Stimulated activated effector memory CD8-positive, alpha-beta T cell treated with anti-CD3 and anti-CD28 coated beads, Interleukin-12 subunit alpha, Interleukin-12 subunit beta, amount 100 ng/mL, for 72 hours (primary cell): ENCODE results near the gene SPATA16.
A peak's percentile ranks its signal among the peaks of the same experiment; 100 is the strongest.

Source experiments
- ATAC-seq: fragments of 150-1000 bp; cut with Tn5 transposase; 2 replicates; pipeline ENCODE4 v1.10.0; 2021
- DNase-seq, 2 donors: peaks; one replicate each; pipeline ENCODE4 v3.0.0; 2021 to 2022; ENCODE audit warnings: low spot score in 2 of 2
- H3K27ac Mint-ChIP-seq: one replicate; pipeline ENCODE4 v1.8.0; 2022; ENCODE audit warnings: mild to moderate bottlenecking, mixed read lengths
- H3K36me3 Mint-ChIP-seq: one replicate; pipeline ENCODE4 v1.8.0; 2022; ENCODE audit warnings: mild to moderate bottlenecking, mixed read lengths
- H3K4me1 Mint-ChIP-seq: one replicate; pipeline ENCODE4 v1.8.0; 2022; ENCODE audit warnings: mixed read lengths
- H3K4me3 Mint-ChIP-seq: one replicate; pipeline ENCODE4 v1.8.0; 2022; ENCODE audit warnings: mild to moderate bottlenecking, mixed read lengths
- H3K9me3 Mint-ChIP-seq: one replicate; pipeline ENCODE4 v1.8.0; 2022; ENCODE audit warnings: mixed read lengths

Gene SPATA16

DNA sequence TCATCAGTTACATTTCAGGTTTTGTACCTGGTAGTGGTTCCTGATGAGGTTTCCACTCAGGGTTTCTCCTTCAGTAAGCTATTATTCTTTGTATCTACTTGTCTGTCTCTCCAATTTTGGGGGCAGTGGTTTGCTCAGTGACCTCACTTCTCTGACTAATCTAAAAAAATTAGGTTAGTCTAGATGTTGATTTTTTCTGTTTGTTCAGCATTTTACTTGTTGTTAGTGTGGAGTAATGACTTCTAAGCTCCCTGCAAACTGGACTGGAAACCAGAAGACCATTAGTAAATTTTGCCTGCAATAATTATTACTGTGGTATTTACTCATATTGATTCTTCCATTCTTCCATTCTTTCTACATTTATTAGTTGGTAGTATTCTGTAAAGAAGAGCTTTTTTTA, 139.4 kb downstream of the SPATA16 start:
- Mint-ChIP-seq H3K9me3 (peaks cover 4% of the 10 kb centered on the region), H3K36me3 (no peaks in the 10 kb centered on the region)

DNA sequence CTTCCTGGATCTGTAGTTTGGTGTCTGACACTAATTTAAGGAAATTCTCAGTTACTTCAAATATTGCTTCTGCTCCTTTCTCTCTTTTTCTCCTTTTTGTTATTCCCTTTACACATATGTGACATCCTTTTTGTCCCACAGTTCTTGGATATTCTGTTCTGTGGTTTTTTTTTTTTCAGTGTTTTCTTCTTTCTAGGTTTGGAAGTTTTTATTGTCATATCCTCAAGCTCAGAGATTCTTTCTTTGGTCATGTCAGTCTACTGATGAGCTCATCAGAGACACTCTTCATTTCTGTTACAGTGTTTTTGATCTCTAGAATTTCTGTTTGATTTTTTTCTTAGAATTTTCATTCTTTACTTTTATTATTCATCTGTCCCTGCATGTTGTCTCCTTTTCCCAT, 140.5 kb downstream of the SPATA16 start:
- Mint-ChIP-seq H3K27ac (no peak overlapping the region), H3K9me3 (peaks cover 4% of the 10 kb centered on the region), H3K36me3 (no peaks in the 10 kb centered on the region), H3K4me1 (no peaks in the 10 kb centered on the region), H3K4me3 (no peak overlapping the region)
- DNase-seq (no peak), ATAC-seq (no peak)

More for the DNA sequence above, 139.4 kb downstream of the SPATA16 start:
- DNase-seq, result no peak
- no peak overlapping the region for H3K27ac Mint-ChIP-seq
- no peak overlapping the region for H3K4me3 Mint-ChIP-seq
- no peak for ATAC-seq
- H3K4me1 Mint-ChIP-seq, result no peaks in the 10 kb centered on the region

DNA sequence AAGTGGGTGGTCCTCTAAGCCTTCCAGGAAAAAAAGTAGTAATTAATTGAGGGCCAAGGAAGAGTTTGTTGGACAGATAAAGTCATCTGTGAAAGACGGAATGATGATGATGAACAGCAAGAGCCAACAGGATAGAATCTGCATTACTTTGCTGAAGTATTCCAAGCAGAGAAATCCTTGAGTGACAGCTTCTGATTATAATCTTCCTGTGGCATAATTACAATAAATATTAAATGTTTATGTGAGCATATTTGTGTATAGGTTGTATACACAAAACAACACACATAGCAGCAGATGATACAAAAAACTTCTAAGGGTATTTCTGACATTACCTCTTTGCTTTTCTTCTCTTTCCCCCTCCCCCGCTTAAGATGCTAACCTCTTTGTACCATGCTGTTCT, 147.6 kb downstream of the SPATA16 start:
- no peak for ATAC-seq
- Mint-ChIP-seq H3K27ac (no peak overlapping the region), H3K4me3 (no peak overlapping the region)

DNA sequence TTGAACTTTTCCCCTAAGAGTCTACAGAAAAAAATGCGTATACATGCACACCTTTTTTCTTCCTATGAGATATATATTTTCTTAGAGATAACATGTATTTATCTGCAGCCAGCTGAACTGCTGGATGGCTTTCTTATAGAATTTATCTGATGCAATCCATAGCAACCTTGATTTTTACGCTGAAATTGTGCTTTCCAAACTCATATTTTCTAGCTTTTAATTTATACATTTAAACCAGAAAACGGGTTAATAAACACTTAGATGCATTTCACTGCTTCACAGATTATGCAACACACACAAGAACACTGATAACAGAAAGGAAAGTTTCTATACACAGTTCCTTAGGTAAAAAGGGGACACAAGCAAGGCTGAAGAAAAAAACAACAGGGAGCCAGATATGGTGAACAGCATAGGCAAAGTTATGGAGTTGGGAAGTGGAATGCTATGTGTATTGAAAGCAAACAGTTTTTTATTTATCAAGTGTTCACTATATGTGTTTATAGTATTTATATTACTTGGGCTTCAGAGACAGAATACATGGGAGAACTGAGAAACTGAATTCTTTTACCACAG, 149.5 kb downstream of the SPATA16 start:
- ATAC-seq (no peak), DNase-seq (no peak)
- peaks cover under 1% of the 10 kb centered on the region for H3K9me3 Mint-ChIP-seq
- no peaks in the 10 kb centered on the region for H3K36me3 Mint-ChIP-seq
- H3K4me3 Mint-ChIP-seq, result no peak overlapping the region
- H3K27ac Mint-ChIP-seq, result no peak overlapping the region
- no peaks in the 10 kb centered on the region for H3K4me1 Mint-ChIP-seq

More for the DNA sequence above, 147.6 kb downstream of the SPATA16 start:
- Mint-ChIP-seq H3K36me3 (no peaks in the 10 kb centered on the region), H3K9me3 (no peaks in the 10 kb centered on the region), H3K4me1 (no peaks in the 10 kb centered on the region)
- no peak for DNase-seq

DNA sequence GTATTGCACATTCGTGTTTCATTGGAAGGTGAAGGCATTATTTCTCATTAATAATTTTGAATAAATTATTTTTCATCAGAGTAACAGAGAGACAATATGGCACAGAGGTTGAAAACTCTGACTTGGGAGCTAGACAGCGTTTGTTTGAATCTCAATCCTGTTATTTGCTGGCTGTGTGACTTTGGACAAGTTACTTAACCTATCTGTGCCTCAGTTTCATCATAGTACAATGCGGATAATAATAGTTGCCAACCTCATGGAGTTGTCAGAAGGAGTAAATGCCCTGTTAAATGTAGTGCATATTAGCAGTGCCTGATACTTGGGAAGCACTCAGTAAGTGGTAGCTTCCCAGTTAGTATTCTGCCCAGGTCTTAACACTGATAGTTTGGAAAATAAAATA, 151.7 kb downstream of the SPATA16 start:
- Mint-ChIP-seq H3K27ac (no peak overlapping the region), H3K36me3 (no peaks in the 10 kb centered on the region), H3K9me3 (peaks cover 4% of the 10 kb centered on the region), H3K4me3 (no peak overlapping the region), H3K4me1 (no peaks in the 10 kb centered on the region)
- ATAC-seq (no peak), DNase-seq (no peak)

DNA sequence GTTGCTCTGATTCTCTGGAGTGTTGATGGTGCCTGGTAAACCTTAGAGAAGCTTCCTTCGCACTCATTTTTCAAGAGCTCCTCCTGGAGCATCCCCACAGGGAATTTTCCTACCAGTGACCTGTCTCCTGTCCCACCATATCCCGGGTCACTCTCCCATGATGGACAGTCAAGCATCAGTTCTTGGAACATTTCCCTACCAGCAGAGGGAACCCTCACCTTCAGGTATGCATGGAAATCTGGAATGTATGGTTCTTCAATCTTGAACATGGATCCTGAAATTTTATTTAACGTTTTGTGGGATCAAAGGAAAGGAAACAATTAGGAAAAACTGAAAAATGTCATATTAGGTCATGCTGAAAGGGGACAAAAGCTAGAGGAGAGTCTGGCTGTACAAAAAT, 153.8 kb downstream of the SPATA16 start:
- no peak overlapping the region for H3K27ac Mint-ChIP-seq
- H3K4me1 Mint-ChIP-seq, result no peaks in the 10 kb centered on the region
- no peak for DNase-seq
- H3K9me3 Mint-ChIP-seq, result peaks cover 6% of the 10 kb centered on the region
- ATAC-seq, result no peak
- no peak overlapping the region for H3K4me3 Mint-ChIP-seq
- H3K36me3 Mint-ChIP-seq, result no peaks in the 10 kb centered on the region

DNA sequence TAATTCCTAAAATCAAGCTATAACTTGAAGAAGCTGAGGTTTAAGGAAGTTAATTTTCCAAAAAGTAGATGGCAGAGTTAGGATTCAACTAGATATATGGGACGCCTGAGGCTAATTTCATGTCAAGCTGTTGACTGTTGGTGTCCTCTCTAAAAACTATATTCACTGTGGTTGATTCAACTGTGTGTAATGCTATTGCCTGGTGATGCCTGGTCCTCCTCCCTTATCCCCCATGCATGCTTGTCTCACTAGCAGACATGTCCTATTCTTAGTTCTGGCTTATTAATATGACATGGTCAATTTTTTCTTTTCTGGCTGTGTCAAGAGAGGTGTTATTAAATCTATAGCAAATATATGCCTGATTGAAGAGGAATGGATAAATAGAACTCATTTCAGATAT, 156.1 kb downstream of the SPATA16 start:
- Mint-ChIP-seq H3K36me3 (no peaks in the 10 kb centered on the region), H3K4me1 (no peaks in the 10 kb centered on the region), H3K27ac (no peak overlapping the region), H3K9me3 (peaks cover 12% of the 10 kb centered on the region), H3K4me3 (no peak overlapping the region)
- no peak for DNase-seq
- ATAC-seq, result no peak

DNA sequence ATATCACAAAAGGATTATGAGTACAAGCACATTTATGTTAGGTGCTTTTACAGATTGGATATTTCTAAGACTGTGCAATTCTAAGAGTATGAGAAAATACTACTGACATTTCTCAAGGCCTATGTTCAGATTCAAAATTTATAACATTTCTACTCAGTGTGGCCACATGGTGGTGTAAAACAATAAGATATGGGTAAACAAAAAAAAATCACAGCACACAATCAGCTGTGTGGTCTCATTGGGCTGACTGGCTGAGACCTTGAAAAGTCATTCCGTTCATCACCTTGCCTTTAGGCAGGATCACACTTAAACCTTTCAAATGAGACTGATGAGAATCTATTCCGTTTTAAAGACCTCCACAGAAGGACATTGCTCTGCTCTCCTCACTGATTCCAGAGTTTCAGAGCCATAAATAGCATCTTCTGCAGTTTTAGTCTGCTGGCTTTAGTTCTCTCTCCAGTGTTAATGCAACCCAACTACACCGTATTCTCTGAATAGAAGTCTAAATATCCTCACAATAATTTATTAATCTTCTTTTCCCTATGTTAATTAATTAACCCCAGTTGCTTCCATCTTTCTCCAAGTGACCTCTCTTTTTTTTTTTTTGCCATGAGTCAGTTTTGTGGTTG, 158.2 kb downstream of the SPATA16 start:
- H3K4me1 Mint-ChIP-seq, result no peaks in the 10 kb centered on the region
- no peak for ATAC-seq
- no peak overlapping the region for H3K4me3 Mint-ChIP-seq
- H3K27ac Mint-ChIP-seq, result no peak overlapping the region
- H3K36me3 Mint-ChIP-seq, result no peaks in the 10 kb centered on the region
- peaks cover 12% of the 10 kb centered on the region for H3K9me3 Mint-ChIP-seq
- no peak for DNase-seq

DNA sequence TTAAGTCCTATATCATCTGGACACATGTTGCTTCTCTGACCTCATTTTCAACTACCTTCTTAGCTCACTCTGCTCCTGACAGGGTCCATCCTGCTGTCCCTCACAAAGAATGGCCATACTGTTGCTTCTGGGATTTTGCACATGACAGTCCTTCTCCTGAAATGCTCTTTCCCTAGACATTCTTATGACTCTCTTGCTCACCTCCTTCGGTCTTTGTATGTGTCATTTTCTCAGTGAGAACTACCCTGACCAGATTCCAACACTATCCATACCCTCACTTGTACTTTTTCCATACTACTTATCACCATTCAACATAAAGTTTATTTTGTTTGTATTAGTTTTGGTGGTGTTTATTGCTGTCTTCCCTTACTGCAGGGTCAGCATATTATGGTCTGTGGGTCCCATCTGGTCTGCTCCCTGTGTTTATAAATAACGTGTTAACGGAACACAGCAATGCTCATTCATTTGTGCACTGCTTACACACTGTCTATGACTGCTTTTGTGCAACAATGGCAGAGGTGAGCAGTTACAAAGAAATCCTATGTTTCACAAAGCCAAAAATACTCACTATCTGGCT, 159.5 kb downstream of the SPATA16 start:
- Mint-ChIP-seq H3K4me3 (no peak overlapping the region), H3K27ac (no peak overlapping the region)

DNA sequence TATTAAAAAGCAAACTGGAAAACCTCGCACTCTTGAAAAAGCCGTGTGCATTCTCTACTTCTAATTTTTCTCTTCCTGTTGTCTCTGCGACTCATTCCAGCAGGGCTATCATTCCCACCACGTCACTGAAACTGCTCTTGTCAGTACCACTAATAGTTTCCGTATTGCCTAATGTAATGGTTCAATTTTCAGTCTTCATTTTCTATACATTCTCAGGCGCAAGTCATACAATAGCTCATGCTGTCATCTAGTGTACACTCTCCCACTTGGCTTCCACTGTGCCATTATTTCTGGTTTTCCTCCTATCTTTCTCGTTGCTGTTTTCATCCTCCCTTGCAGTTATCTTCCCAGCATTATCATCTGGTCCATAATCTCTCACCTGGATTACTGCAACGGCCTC, 160.2 kb downstream of the SPATA16 start:
- DNase-seq (no peak), ATAC-seq (peak; percentile 8)
- H3K4me1 Mint-ChIP-seq, result no peaks in the 10 kb centered on the region
- H3K36me3 Mint-ChIP-seq, result no peaks in the 10 kb centered on the region
- H3K4me3 Mint-ChIP-seq, result no peak overlapping the region
- H3K27ac Mint-ChIP-seq, result no peak overlapping the region
- H3K9me3 Mint-ChIP-seq, result peaks cover 8% of the 10 kb centered on the region

More for the DNA sequence above, 159.5 kb downstream of the SPATA16 start:
- peaks cover 11% of the 10 kb centered on the region for H3K9me3 Mint-ChIP-seq
- H3K36me3 Mint-ChIP-seq, result no peaks in the 10 kb centered on the region
- no peaks in the 10 kb centered on the region for H3K4me1 Mint-ChIP-seq
- ATAC-seq (peak; percentile 21), DNase-seq (no peak)

DNA sequence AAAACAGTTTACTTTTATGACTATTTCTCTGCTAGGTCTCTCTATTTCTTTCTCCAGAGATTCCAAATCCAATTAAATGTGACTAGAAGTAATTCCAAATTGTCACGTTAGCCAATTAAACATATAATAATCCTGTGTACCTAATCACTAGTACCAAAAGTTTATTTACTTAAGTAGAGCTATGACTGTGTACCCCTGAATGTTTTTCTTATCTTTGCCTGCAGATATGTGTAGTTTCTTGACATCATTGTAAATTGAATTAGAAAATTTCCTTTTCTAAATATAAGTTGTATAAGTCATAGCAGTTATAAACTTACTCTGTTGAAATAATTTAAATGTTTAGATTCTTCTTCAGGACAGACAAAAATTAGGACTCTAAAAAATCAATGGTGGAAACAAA, 163.3 kb downstream of the SPATA16 start:
- DNase-seq, result no peak
- Mint-ChIP-seq H3K4me1 (no peaks in the 10 kb centered on the region), H3K36me3 (no peaks in the 10 kb centered on the region), H3K27ac (no peak overlapping the region), H3K4me3 (no peak overlapping the region), H3K9me3 (peaks cover 8% of the 10 kb centered on the region)
- no peak for ATAC-seq

DNA sequence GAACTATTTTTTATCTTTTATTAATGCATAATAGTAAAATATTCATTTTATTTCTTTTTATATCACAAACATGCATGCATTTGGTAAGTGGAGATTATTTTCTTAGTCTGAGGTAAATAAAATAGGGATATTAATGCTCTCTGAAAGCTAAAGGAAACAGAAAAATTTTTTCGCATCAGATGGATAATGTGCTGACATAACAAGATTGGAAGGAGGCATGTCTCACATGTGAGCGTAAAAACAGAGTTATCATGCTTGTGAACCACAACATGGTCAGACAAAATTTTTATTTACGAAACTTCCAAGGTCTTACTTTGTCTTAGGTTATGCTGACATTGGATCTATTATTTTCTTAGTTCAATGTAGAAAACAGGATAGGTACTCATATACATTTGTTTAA, 166.1 kb downstream of the SPATA16 start:
- Mint-ChIP-seq H3K9me3 (peaks cover 2% of the 10 kb centered on the region), H3K27ac (no peak overlapping the region), H3K4me1 (no peaks in the 10 kb centered on the region), H3K4me3 (no peak overlapping the region), H3K36me3 (no peaks in the 10 kb centered on the region)
- DNase-seq, result no peak
- ATAC-seq, result no peak

DNA sequence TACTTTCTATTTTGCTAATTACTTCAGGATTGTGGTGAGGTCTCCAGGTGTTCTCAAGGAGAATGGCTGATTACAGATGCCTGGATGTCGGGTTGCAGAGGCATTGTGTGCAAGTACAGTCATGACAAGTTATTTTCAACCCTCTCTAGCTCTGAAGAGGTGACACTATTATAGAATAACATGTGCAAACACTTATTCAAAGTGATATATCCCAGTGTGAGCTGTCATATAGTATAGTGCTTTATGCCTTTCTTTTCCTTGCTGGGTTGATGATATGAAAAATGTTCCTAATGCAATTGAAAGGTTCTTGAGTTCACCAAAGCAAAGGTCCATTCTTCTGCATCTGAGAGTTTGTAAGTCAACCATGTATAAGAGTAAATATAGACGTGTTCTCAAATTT, 167.2 kb downstream of the SPATA16 start:
- no peaks in the 10 kb centered on the region for H3K36me3 Mint-ChIP-seq
- no peak overlapping the region for H3K4me3 Mint-ChIP-seq
- H3K4me1 Mint-ChIP-seq, result no peaks in the 10 kb centered on the region
- ATAC-seq (no peak), DNase-seq (no peak)
- peaks cover 2% of the 10 kb centered on the region for H3K9me3 Mint-ChIP-seq
- no peak overlapping the region for H3K27ac Mint-ChIP-seq

DNA sequence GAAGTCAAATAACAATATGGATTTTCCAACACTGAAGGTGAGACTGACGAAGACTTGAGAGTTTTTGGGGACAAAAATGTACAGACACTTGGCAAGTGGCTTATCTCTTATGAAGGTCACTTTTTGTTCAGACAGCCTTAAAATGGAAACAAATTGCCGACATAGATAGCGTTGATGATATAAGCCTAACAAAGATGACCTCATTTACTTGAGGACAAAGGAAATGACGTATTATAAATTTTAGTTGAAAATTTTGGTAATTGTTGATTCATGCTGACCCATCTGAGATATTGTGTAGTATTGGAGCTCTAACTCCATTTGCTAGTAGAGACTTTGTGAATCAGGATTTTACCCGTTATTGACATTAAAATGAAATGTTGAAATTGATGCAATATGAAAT, 168.3 kb downstream of the SPATA16 start:
- no peak for ATAC-seq
- no peaks in the 10 kb centered on the region for H3K4me1 Mint-ChIP-seq
- no peak overlapping the region for H3K27ac Mint-ChIP-seq
- no peak for DNase-seq
- no peaks in the 10 kb centered on the region for H3K36me3 Mint-ChIP-seq
- peaks cover 2% of the 10 kb centered on the region for H3K9me3 Mint-ChIP-seq
- no peak overlapping the region for H3K4me3 Mint-ChIP-seq

DNA sequence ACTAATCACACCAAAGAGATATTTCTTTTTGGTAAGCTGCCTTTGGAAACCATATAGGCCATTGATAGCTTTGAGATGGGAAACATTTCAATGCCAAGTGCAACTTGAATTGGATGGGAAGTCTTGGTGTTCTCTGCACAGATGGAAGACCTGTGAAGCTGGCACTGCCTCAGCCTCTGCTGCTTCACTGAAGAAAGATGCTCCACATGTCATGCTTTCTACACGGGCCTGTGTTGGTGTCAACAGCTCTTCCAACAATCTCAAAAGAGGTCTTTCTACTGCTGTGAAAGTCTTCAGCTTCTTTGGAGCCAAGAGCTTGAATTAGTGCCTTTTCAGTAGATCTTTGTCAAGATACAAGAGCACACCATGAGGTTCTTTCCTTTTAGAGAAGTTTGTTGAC, 169.0 kb downstream of the SPATA16 start:
- no peak overlapping the region for H3K27ac Mint-ChIP-seq
- DNase-seq (no peak), ATAC-seq (no peak)
- H3K36me3 Mint-ChIP-seq, result no peaks in the 10 kb centered on the region
- peaks cover 2% of the 10 kb centered on the region for H3K9me3 Mint-ChIP-seq
- H3K4me3 Mint-ChIP-seq, result no peak overlapping the region
- H3K4me1 Mint-ChIP-seq, result no peaks in the 10 kb centered on the region

DNA sequence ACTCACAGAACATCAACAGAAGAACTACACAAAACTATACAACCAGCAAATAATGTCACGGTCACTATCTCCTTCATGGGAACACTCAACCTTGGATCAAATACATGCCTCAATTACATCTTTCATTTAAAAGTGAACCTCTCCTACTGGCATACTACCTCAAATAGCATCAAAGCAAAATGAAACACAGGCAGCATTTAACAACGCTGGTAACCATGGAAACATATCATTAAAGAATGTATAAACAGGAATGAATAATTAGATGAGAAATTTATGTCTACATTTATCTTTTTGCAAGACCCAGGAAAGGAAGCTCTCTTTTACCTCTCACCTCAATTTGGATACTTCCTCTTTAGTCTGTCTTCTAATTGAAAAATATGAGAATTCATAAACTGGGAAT, 172.4 kb downstream of the SPATA16 start:
- no peaks in the 10 kb centered on the region for H3K9me3 Mint-ChIP-seq
- H3K4me3 Mint-ChIP-seq, result no peak overlapping the region
- no peaks in the 10 kb centered on the region for H3K36me3 Mint-ChIP-seq
- ATAC-seq (no peak), DNase-seq (no peak)
- no peaks in the 10 kb centered on the region for H3K4me1 Mint-ChIP-seq
- no peak overlapping the region for H3K27ac Mint-ChIP-seq
